Right renal pelvis (tissue), 4 donors: ENCODE measurements around the gene SLC6A11. TPM values are rescaled to one million over a fixed set of nuclear protein-coding genes. Genes with fewer than 3 reads are reported as not detected.

ENCODE experiments used
- DNase-seq, 4 donors: peaks; one replicate each; pipeline ENCODE4 v3.0.0-alpha.2; 2013; ENCODE audit warnings: low read depth in 4 of 4, low spot score in 3 of 4, missing footprints in 1 of 4
- polyA plus RNA-seq, 4 donors: library from polyadenylated mRNA; unstranded; fragments of 120-200 nt; gene quantifications; one replicate each; pipeline ENCODE4 v1.2.1, GENCODE V29; 2013; ENCODE audit not compliant: insufficient read length in 4 of 4

Gene SLC6A11
- polyA plus RNA-seq, 4 donors = 0.06 to 0.08 TPM; not detected in 2

DNA sequence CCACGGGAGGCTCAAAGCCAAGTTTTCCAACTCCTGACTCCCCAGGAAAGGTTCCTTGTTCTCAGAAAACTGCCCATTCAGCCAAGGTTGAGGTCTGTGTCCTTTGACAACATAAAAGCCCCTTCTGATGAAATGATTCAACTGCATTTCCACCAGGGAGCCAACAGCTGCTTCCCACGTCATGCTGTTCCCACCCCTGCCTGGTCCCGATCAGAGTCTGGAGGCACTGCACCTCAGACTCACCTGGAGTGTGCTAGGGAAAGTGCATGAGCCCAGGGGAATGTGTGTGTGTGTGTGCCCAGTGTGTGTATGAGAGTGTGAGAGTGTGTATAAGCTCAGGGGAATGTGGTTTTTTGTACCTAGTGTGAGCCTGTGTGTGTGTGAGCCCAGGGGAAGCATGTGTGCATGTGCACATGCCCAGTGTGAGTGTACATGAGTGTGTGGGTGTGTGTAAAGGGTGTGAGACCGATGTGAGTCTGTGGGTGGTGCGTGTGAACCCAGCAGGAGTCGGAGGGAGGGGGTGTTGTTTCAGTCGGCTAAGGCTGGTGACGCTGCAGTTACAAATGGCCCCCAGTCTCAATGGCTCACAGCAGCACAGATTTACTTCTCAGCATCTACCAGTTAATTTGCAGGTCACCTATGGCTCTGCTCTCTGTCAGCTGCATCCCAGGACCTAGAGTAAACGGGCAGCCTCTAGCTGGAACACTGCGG lies 156.2 kb downstream of the SLC6A11 start:
- DNase-seq = no peak

DNA sequence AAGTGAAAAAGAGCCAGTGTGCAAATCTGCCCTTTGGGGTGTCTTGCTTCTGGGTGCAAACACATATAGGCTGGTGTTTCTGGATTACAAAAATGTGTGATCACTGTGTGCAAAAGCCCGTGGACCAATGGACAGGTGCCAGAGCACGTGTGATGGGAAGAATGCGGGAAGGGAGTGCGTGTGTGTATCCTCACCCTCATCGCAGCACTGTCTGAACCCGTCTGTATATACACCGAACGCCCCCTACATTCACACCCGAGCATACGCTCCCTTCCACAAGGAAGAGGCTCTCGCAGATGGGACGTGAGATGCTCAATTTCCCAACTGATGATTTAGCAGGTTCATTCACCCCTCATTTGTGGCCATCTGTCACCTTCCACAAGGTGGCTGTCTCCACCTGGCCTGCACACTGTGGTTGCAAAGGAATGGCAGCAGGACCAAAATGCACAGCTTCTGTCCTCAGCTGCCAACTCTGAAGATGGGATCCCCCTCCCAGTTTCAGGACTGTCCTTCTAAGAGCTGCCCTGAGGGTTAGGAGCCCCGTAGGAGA lies 157.1 kb downstream of the SLC6A11 start:
- DNase-seq = no peak

- no peak for DNase-seq
Observed at GRCh38 chr3:10974131-10974530, 158.1 kb downstream of the SLC6A11 start.

DNA sequence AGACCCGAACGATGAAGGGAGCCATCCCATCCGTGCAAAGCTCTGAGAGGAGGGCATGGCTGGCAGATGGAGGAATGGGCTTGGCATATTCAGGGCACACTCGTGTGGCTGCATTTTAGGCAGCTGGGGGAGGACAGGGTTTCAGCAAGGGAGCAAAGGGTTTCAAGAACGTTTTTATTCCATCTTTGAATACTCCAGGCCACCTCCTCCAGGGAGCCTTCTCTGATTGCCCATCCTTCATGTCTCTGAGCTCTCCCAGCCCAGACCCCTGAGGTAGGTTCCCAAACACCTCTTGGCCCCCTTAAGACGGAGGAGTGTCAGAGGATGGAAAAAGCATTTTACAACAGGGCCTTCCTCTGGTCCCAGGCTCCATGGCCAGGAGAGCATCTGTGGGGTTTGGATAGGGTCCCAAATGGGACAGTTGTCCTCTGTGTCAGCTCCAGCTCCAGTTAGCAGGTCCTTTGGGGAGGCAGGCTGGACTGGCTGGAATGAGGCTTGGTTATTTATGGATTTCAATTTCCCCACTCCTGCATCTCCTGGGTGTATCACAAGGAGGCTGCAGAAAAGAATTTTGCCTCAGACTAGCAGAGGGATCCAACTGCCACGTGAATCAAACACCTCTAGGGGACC lies 158.8 kb downstream of the SLC6A11 start:
- no peak for DNase-seq

GRCh38 chr3:10975695-10976234 lies 159.7 kb downstream of the SLC6A11 start:
- no peak for DNase-seq

DNA sequence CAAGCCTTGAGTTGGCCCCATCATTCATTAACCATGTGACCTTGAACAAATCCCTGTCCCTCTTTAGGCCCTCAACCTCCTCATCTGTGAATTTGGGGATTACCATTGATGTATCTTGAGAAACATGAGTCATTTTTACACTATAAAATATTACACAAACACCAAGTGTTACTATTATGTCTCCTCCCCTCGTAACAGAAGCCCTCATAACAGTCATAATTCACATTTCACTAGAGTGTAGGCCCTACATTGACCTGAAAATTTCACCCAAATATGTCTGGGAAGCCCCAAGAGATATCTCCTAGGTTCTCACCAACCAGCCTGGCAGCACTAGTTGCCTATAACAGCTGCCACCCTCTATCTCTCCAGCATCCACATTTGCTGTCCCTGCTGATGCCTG lies 160.7 kb downstream of the SLC6A11 start:
- DNase-seq = no peak

- DNase-seq = no peak
Observed at GRCh38 chr3:10977892-10978510, 162.0 kb downstream of the SLC6A11 start.

- DNase-seq = no peak
Observed at GRCh38 chr3:10978956-10979355, 162.9 kb downstream of the SLC6A11 start.

DNA sequence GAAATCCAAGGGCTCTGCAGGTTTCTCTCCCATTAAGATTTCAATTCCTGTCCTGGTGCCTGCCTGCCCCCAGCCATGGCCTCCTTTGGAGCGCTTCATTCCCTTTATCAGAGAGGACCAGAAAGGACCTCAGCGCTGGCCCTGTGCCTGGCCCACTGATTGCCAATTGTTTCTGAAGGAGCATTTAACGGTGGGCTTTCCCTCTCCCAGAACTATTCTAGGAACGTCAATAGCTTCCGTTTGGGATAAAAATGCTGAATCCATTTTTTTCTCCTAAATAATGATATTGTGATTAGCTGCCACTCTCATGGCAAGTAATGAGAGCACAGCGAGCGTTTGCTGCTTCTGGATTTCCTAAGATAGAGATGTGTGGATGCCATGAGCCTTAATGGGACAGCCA lies 164.3 kb downstream of the SLC6A11 start:
- no peak for DNase-seq

- no peak for DNase-seq
Observed at GRCh38 chr3:10981031-10981430, 165.0 kb downstream of the SLC6A11 start.

DNA sequence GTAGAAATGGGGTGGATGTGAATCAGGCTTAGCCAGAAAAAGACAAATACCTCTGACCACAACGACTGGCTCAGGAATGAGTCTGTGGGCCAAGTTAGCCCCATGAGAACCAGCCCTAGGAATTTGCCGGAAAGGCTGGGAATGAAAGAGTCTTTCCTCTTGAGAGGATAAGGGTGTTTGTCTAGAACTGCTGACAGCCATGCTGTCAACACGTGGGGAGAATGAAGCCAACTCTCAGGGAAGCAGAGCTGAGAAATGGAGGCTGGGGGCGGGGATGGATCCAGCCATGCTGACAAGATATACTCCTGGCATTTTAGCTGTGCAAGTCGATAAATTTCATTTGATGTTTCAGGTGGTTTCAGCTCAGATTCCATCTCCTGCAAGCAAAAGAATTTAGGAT lies 165.9 kb downstream of the SLC6A11 start:
- DNase-seq = no peak

DNA sequence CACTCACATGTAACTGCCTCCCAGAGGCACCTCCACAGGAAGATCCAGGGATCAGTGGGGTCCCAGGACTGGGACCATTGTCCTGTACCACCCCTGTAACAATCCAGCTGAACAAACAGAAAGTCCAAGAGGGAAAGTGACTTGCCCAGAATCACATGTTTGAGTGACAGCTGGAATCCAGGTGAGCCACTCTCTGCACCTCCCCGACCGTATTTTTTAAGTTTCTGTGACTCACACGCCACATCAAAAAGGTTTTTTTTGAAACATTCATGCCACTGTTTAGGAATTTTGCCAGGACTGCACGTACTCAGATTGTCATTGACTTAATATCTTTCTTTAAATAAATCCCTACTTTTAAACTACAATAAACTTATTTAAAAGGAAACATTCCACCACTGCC lies 166.8 kb downstream of the SLC6A11 start:
- no peak for DNase-seq

- no peak for DNase-seq
Observed at GRCh38 chr3:10983219-10983916, 167.3 kb downstream of the SLC6A11 start.

- DNase-seq = no peak
Observed at GRCh38 chr3:10984371-10984896, 168.4 kb downstream of the SLC6A11 start.

DNA sequence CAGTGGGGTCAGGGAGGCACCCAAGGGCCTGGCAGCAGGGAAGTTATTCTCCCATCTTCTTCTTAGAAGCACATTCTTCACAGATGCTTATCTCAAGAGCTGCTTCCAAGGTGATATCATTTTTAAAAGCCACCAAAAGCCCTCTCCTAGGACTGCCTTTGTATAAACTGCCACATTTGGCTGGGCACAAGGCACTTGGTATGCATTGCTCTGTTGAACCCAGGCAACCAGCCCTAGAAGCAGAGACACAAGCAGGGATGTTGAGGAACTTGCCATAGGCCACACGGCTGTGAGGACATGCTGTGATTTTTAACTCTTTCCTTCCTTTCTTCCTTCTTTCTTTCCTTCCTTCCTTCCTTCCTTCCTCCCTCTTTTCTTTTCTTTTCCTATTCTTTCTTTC lies 169.2 kb downstream of the SLC6A11 start:
- no peak for DNase-seq

GRCh38 chr3:10986592-10986991 lies 170.6 kb downstream of the SLC6A11 start:
- no peak for DNase-seq

- no peak for DNase-seq
Observed at GRCh38 chr3:10988001-10988665, 172.1 kb downstream of the SLC6A11 start.

DNA sequence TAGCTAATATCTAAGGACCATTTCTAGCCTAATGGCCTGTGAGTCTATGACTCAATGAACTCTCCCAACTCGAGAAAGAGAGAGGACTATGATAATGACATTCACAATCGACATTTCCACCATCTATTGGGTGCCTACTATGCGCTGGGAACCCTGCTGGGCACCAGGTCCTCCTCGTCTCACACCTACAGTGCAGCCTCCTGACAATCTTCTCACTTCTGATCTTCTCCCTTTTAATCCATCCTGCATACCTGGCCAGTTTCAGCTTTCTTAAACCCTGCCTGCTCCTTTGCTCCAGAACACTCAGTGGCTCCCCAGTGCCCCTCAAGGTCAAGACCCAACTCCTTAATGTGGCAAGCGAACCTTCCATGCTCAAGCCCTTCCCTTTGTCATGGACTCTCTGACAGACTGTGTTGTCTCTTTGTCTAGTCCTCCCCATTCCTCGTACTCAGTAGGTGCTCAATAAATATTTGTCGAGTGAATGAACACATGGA lies 173.0 kb downstream of the SLC6A11 start:
- no peak for DNase-seq
